DMS153 (cell line): ENCODE data around the gene BACH1.

ENCODE experiments used
- DNase-seq: peaks from one replicate; lab custom pipeline; 2025; lab: John Stamatoyannopoulos, UW

Gene BACH1

GRCh38 chr21:29293495-29293894 lies 5.2 kb upstream of the BACH1 start:
- no peak for DNase-seq

- DNase-seq: no peak
Measured at GRCh38 chr21:29295066-29295650, 3.6 kb upstream of the BACH1 start.

- no peak for DNase-seq
Measured at GRCh38 chr21:29296446-29296845, 2.3 kb upstream of the BACH1 start.

- no peak for DNase-seq
Measured at GRCh38 chr21:29297483-29298347, 1.0 kb upstream of the BACH1 start.

GRCh38 chr21:29299046-29299915 lies 559 bp downstream of the BACH1 start:
- DNase-seq: no peak

GRCh38 chr21:29299916-29300806 lies 1.4 kb downstream of the BACH1 start:
- DNase-seq: peak; percentile 59

GRCh38 chr21:29300807-29301138 lies 2.1 kb downstream of the BACH1 start:
- no peak for DNase-seq

GRCh38 chr21:29301691-29302090 lies 3.0 kb downstream of the BACH1 start:
- no peak for DNase-seq

- DNase-seq: no peak
Measured at GRCh38 chr21:29302359-29302875, 3.7 kb downstream of the BACH1 start.

- DNase-seq: no peak
Measured at GRCh38 chr21:29303288-29303687, 4.6 kb downstream of the BACH1 start.

- DNase-seq: no peak
Measured at GRCh38 chr21:29304597-29304996, 5.9 kb downstream of the BACH1 start.

GRCh38 chr21:29305068-29305467 lies 6.3 kb downstream of the BACH1 start:
- no peak for DNase-seq

GRCh38 chr21:29305561-29305960 lies 6.8 kb downstream of the BACH1 start:
- DNase-seq: no peak

- DNase-seq: no peak
Measured at GRCh38 chr21:29306920-29307319, 8.2 kb downstream of the BACH1 start.

GRCh38 chr21:29307718-29308455 lies 9.2 kb downstream of the BACH1 start:
- no peak for DNase-seq

- no peak for DNase-seq
Measured at GRCh38 chr21:29308456-29308783, 9.7 kb downstream of the BACH1 start.

- DNase-seq: no peak
Measured at GRCh38 chr21:29309703-29310102, 11.0 kb downstream of the BACH1 start.

- DNase-seq: no peak
Measured at GRCh38 chr21:29311802-29312201, 13.1 kb downstream of the BACH1 start.

GRCh38 chr21:29312981-29313380 lies 14.3 kb downstream of the BACH1 start:
- DNase-seq: no peak

- DNase-seq: no peak
Measured at GRCh38 chr21:29313662-29314408, 15.1 kb downstream of the BACH1 start.
